ENCODE results near the gene MGMT. TPM values are rescaled to one million over a fixed set of nuclear protein-coding genes. Genes with fewer than 3 reads are reported as not detected.

The MGMT gene
- total and polyA plus RNA-seq, 4 donors: 9.9 to 39.6 (median 23.2) TPM

DNA sequence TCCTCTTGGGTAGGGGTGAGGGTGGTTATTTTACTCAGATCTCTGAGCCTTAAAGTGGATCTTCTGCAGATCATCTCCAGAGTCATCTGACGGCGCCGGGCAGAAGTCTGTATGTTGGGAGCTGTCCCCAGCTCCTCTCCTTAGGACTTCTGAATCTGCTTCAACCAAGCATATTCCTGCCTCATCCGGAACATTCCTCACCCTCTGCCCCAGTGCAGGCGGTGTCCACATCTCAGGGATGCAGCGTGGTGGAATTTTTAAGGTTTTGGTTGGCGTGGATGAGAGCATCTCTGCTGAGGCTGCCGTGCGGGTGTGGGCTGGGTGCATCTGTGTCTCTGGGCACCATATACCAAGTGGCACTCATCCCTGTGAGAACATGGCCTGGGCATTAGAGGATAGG lies 148.3 kb downstream of the MGMT start:
- Histone ChIP-seq H3K4me3 (no peak overlapping the region), H3K4me1 (ENCODE audit: control insufficient read depth in 5 of 5, insufficient read depth in 5 of 5, low read length in 5 of 5) (no peaks in the 10 kb centered on the region), H3K9me3 (ENCODE audit: control insufficient read depth in 4 of 4, insufficient read depth in 3 of 4, low read length in 3 of 4) (peaks cover 0 to 4% (median 0%) of the 10 kb centered on the region in 4 donors), H3K36me3 (ENCODE audit: control insufficient read depth in 4 of 4, insufficient read depth in 4 of 4, low read length in 4 of 4) (no peaks in the 10 kb centered on the region), H3K9ac (ENCODE audit: insufficient read depth in 1 of 2, low read length in 2 of 2) (no peak overlapping the region), H3K27ac (ENCODE audit: low read depth in 1 of 2, low read length in 1 of 2) (no peak overlapping the region), H3K27me3 (ENCODE audit: control insufficient read depth in 3 of 3, insufficient read depth in 3 of 3, low read length in 2 of 3) (no peaks in the 10 kb centered on the region)
- no peak for DNase-seq
- ATAC-seq (ENCODE audit: insufficient read depth, low FRiP score): no peak
- WGBS, 2 donors: 97 to 98% methylated on average over 9 of the region's 9 CpGs
- TF ChIP-seq CTCF (IDR thresholded peaks at IDR 0.05; ENCODE audit: control extremely low read depth, extremely low read depth): no peak

GRCh38 chr10:129615921-129616525 lies 149.0 kb downstream of the MGMT start:
- no peak for DNase-seq
- 94 to 96% methylated on average over 14 of the region's 14 CpGs for WGBS, 2 donors
- peaks cover 0 to 4% (median 0%) of the 10 kb centered on the region in 4 donors for H3K9me3 ChIP-seq (ENCODE audit: control insufficient read depth in 4 of 4, insufficient read depth in 3 of 4, low read length in 3 of 4)

DNA sequence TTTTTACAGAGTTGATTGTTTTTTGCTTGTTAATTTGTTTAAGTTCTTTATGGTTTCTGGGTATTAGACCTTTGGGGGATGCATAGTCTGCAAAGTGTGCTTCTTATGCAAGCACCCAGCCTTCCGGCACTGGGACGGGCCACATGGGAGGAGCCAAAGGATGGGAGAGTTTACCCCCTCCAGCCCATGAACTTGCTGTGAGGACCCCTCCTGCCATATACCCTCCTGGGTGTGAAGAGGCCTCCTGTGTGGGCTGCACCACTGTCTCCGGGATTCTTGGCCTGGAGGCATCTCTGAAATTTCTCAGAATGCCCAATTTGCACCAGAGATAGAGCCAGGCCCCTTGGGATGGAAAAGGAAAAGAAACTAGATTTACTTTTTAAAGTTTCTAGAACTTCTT lies 150.7 kb downstream of the MGMT start:
- TF ChIP-seq CTCF (IDR thresholded peaks at IDR 0.05; ENCODE audit: control extremely low read depth, extremely low read depth): no peak
- Histone ChIP-seq H3K36me3 (ENCODE audit: control insufficient read depth in 4 of 4, insufficient read depth in 4 of 4, low read length in 4 of 4) (no peaks in the 10 kb centered on the region), H3K4me3 (no peak overlapping the region), H3K27ac (ENCODE audit: low read depth in 1 of 2, low read length in 1 of 2) (no peak overlapping the region), H3K4me1 (ENCODE audit: control insufficient read depth in 5 of 5, insufficient read depth in 5 of 5, low read length in 5 of 5) (no peaks in the 10 kb centered on the region), H3K9ac (ENCODE audit: insufficient read depth in 1 of 2, low read length in 2 of 2) (no peak overlapping the region), H3K27me3 (ENCODE audit: control insufficient read depth in 3 of 3, insufficient read depth in 3 of 3, low read length in 2 of 3) (no peaks in the 10 kb centered on the region), H3K9me3 (ENCODE audit: control insufficient read depth in 4 of 4, insufficient read depth in 3 of 4, low read length in 3 of 4) (peaks cover 0 to 4% (median 0%) of the 10 kb centered on the region in 4 donors)
- 80 to 98% methylated on average over 3 of the region's 3 CpGs for WGBS, 2 donors
- DNase-seq (no peak), ATAC-seq (ENCODE audit: insufficient read depth, low FRiP score) (no peak)

More at GRCh38 chr10:129615921-129616525, 149.0 kb downstream of the MGMT start:
- no peak for ATAC-seq (ENCODE audit: insufficient read depth, low FRiP score)
- Histone ChIP-seq H3K27me3 (ENCODE audit: control insufficient read depth in 3 of 3, insufficient read depth in 3 of 3, low read length in 2 of 3) (no peaks in the 10 kb centered on the region), H3K9ac (ENCODE audit: insufficient read depth in 1 of 2, low read length in 2 of 2) (no peak overlapping the region), H3K4me3 (no peak overlapping the region), H3K4me1 (ENCODE audit: control insufficient read depth in 5 of 5, insufficient read depth in 5 of 5, low read length in 5 of 5) (no peaks in the 10 kb centered on the region), H3K36me3 (ENCODE audit: control insufficient read depth in 4 of 4, insufficient read depth in 4 of 4, low read length in 4 of 4) (no peaks in the 10 kb centered on the region), H3K27ac (ENCODE audit: low read depth in 1 of 2, low read length in 1 of 2) (no peak overlapping the region)
- TF ChIP-seq CTCF (IDR thresholded peaks at IDR 0.05; ENCODE audit: control extremely low read depth, extremely low read depth): no peak

DNA sequence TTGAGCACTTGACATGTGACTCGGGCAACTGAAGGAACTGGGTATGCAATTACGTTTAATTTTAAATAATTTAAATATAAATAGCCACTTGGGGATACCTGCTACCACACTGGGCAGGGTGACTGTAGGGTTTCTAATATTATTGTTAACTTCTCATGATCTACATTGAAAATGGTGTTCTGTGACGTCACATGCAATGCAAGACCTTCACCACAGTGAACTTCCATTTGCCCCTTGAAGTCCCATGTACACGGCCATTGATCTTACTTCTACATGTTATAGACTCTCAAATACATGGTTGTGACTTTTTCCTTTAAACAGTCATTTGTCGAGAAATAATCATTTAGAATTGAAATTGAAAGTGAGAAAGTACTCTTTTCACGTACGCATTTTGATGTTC lies 154.0 kb downstream of the MGMT start:
- Histone ChIP-seq H3K9ac (ENCODE audit: insufficient read depth in 1 of 2, low read length in 2 of 2) (no peak overlapping the region), H3K4me1 (ENCODE audit: control insufficient read depth in 5 of 5, insufficient read depth in 5 of 5, low read length in 5 of 5) (no peaks in the 10 kb centered on the region), H3K4me3 (no peak overlapping the region), H3K9me3 (ENCODE audit: control insufficient read depth in 4 of 4, insufficient read depth in 3 of 4, low read length in 3 of 4) (peaks cover 0 to 4% (median 0%) of the 10 kb centered on the region in 4 donors), H3K27me3 (ENCODE audit: control insufficient read depth in 3 of 3, insufficient read depth in 3 of 3, low read length in 2 of 3) (no peaks in the 10 kb centered on the region), H3K27ac (ENCODE audit: low read depth in 1 of 2, low read length in 1 of 2) (no peak overlapping the region), H3K36me3 (ENCODE audit: control insufficient read depth in 4 of 4, insufficient read depth in 4 of 4, low read length in 4 of 4) (no peaks in the 10 kb centered on the region)
- TF ChIP-seq CTCF (IDR thresholded peaks at IDR 0.05; ENCODE audit: control extremely low read depth, extremely low read depth): no peak
- no peak for ATAC-seq (ENCODE audit: insufficient read depth, low FRiP score)
- DNase-seq: no peak
- 89 to 94% methylated on average over 7 of the region's 7 CpGs for WGBS, 2 donors
